Peyer's patch (tissue), 4 donors: ENCODE results near the gene ADCY7.

Source experiments
- POLR2A ChIP-seq, 2 donors: fragments of 450-650 bp; IDR thresholded peaks; one replicate each; pipeline ENCODE4 v1.5.1; 2017; ENCODE audit warnings: antibody characterized with exemption in 2 of 2, mild to moderate bottlenecking in 2 of 2, moderate library complexity in 2 of 2
- TF ChIP-seq, protein P1 (sequence below), 6 experiments: fragments of 450-650 bp in 4 of 6; fragments of 200-600 bp in 2 of 6; sonication (generic) in 1 of 6; IDR thresholded peaks; one replicate each; pipeline ENCODE4 v1.5.1; 2017 to 2019; ENCODE audit warnings: antibody characterized with exemption in 6 of 6, mild to moderate bottlenecking in 3 of 6, moderate library complexity in 1 of 6

DNA sequence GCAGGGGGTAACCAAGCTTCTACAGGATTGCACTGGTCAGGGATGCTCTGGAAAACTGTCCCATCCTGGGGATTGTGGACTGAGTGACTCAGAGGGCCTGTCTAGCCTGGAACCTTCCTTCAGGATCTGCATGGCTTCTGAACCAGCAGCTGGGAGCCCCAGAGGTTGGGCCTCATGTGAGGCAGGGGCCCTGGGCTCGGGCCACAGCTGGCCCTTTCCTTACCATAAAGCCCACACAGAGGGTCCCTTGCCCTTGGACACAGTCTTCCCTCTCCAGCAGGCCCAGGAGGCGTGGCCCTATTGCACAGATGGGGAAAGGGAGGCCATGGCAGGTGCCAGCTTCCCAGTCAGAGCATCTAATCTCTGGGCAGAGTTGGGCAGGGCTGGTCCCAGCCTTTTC, 30.5 kb downstream of the ADCY7 start:
- TF ChIP-seq, protein P1, sequence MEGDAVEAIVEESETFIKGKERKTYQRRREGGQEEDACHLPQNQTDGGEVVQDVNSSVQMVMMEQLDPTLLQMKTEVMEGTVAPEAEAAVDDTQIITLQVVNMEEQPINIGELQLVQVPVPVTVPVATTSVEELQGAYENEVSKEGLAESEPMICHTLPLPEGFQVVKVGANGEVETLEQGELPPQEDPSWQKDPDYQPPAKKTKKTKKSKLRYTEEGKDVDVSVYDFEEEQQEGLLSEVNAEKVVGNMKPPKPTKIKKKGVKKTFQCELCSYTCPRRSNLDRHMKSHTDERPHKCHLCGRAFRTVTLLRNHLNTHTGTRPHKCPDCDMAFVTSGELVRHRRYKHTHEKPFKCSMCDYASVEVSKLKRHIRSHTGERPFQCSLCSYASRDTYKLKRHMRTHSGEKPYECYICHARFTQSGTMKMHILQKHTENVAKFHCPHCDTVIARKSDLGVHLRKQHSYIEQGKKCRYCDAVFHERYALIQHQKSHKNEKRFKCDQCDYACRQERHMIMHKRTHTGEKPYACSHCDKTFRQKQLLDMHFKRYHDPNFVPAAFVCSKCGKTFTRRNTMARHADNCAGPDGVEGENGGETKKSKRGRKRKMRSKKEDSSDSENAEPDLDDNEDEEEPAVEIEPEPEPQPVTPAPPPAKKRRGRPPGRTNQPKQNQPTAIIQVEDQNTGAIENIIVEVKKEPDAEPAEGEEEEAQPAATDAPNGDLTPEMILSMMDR (IDR thresholded peaks at IDR 0.05): no peak
- no peak for TF ChIP-seq POLR2A (IDR thresholded peaks at IDR 0.05)
